ENCODE measurements around the gene PCGF1. TPM values are rescaled to one million over a fixed set of nuclear protein-coding genes. Genes with fewer than 3 reads are reported as not detected.
A peak's percentile ranks its signal among the peaks of the same experiment; 100 is the strongest.

Gene PCGF1
- total RNA-seq, 1 experiment from 2014 or later: 28.1 TPM

DNA sequence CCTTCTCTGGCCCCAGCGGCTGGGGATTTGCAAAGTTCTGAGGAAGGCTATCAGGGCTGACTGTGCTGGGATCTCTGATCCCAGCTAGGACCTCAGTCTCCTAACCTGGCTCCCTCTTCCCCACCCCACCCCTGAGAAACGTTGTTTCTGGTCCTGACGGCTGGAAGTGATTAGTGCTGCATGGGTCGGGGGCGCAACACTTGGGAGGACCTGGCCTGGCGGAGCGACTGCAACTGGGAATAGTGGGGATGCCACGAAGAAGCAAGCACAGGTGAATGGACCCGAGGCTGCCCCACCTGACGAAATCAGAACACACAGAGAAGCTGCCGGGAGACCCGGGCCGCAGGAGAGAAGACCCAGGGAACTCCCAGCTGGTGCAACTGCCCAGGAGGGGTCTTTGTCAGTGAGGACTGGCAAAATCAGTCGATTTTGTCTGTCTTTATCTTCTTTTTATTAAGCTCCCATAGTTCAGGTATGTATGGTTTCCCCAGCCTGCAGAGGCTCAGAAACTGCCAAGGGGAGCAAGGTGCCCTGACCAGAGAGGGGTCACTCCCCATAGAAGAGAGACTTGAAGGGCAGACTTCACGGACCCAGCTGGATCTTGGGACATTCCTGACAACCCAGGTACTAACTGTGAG lies 7.4 kb downstream of the PCGF1 start:
- peaks cover 52 to 64% of the 10 kb centered on the region in 2 experiments for H3K4me1 Mint-ChIP-seq
- Histone ChIP-seq H3K56ac (ENCODE audit: insufficient read length, low read depth, low read length) (no peak overlapping the region), H3K27me3 (ENCODE audit: insufficient read depth, low read length) (peaks cover 91% of the 10 kb centered on the region), H2BK5ac (ENCODE audit: insufficient read length, low read length) (no peak overlapping the region), H3K9ac (ENCODE audit: extremely low read depth, insufficient read length, low read length) (no peak overlapping the region), H3K4me1 (ENCODE audit: insufficient read depth, low read length) (peaks cover 2% of the 10 kb centered on the region; the same call in 1 of the 2 replicates), H2BK12ac (ENCODE audit: insufficient read length, low read depth, low read length) (no peak overlapping the region), H3K27ac (ENCODE audit: insufficient read length, low read depth, low read length) (no peak overlapping the region), H4K91ac (ENCODE audit: insufficient read length, low read depth, low read length) (no peak overlapping the region), H2BK15ac (ENCODE audit: low read depth, low read length) (no peak overlapping the region), H3K4ac (ENCODE audit: low read depth, low read length) (no peak overlapping the region), H3K18ac (ENCODE audit: insufficient read length, low read depth, low read length) (no peak overlapping the region), H3K14ac (ENCODE audit: insufficient read depth, low read length) (no peak overlapping the region), H4K8ac (replicated peaks; ENCODE audit: insufficient read length, low read depth, low read length) (no peak overlapping the region), H4K20me1 (ENCODE audit: control insufficient read depth, insufficient read depth, insufficient read length) (no peaks in the 10 kb centered on the region), H2BK120ac (ENCODE audit: low read depth, low read length, poor library complexity, severe bottlenecking) (no peak overlapping the region), H3K79me1 (ENCODE audit: insufficient read depth, low read depth, low read length, poor library complexity, severe bottlenecking) (no peaks in the 10 kb centered on the region), H3T11ph (ENCODE audit: low read length) (no peak overlapping the region), H3K4me2 (ENCODE audit: insufficient read depth, insufficient read length, low read length) (peak overlapping the region; percentile 59), H2BK20ac (ENCODE audit: low read depth, low read length, poor library complexity, severe bottlenecking) (no peak overlapping the region), H3K9me3 (ENCODE audit: control insufficient read depth, low read depth, low read length) (no peaks in the 10 kb centered on the region), H3K23me2 (ENCODE audit: insufficient read length, low read depth, low read length, poor library complexity, severe bottlenecking) (peaks cover 41% of the 10 kb centered on the region), H4K5ac (ENCODE audit: insufficient read length, low read depth, low read length) (no peak overlapping the region), H3K23ac (ENCODE audit: insufficient read length, low read depth, low read length) (no peak overlapping the region), H2AK5ac (ENCODE audit: insufficient read length, low read length) (no peak overlapping the region), H3K79me2 (ENCODE audit: insufficient read depth, low read length) (no peaks in the 10 kb centered on the region), H2AFZ (ENCODE audit: low read length) (no peak overlapping the region)
- H3K36me3 Mint-ChIP-seq (ENCODE audit: insufficient read depth in 1 of 3, low read depth in 3 of 3): peaks cover 8 to 15% (median 13%) of the 10 kb centered on the region in 3 experiments
- H3K4me3 Mint-ChIP-seq: peak overlapping the region; percentile 70 to 75
- H3K9me3 Mint-ChIP-seq: peaks cover 2 to 5% of the 10 kb centered on the region in 2 experiments; a peak in 3 of 5 replicates
- no peak for DNase-seq
- TF ChIP-seq, protein P1, sequence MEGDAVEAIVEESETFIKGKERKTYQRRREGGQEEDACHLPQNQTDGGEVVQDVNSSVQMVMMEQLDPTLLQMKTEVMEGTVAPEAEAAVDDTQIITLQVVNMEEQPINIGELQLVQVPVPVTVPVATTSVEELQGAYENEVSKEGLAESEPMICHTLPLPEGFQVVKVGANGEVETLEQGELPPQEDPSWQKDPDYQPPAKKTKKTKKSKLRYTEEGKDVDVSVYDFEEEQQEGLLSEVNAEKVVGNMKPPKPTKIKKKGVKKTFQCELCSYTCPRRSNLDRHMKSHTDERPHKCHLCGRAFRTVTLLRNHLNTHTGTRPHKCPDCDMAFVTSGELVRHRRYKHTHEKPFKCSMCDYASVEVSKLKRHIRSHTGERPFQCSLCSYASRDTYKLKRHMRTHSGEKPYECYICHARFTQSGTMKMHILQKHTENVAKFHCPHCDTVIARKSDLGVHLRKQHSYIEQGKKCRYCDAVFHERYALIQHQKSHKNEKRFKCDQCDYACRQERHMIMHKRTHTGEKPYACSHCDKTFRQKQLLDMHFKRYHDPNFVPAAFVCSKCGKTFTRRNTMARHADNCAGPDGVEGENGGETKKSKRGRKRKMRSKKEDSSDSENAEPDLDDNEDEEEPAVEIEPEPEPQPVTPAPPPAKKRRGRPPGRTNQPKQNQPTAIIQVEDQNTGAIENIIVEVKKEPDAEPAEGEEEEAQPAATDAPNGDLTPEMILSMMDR (conservative IDR thresholded peaks at IDR 0.05): no peak
- H3K27me3 Mint-ChIP-seq (ENCODE audit: low read depth): peaks cover 100% of the 10 kb centered on the region
- 0 out of 7 replicates have a peak overlapping the region, but pooled peaks of 1 of the 3 experiments have one; percentile 31 for H3K27ac Mint-ChIP-seq
- no CpG with 5 or more reads among the region's 15 CpGs for WGBS (ENCODE audit: extremely low coverage, insufficient read length, low lambda C conversion rate)

Measured in H9 (cell line).